Trophoblast cell (in vitro differentiated cells and primary cell): ENCODE data around the gene RAB30.

Experiments used
- DNase-seq, 2 donors: peaks; one replicate each; pipeline ENCODE4 v3.0.0-alpha.2; 2016
- H2AFZ ChIP-seq: 2 replicates; pipeline ENCODE4 v1.6.1; 2013; ENCODE audit warnings: low read length, moderate library complexity, mild to moderate bottlenecking; ENCODE audit not compliant: insufficient read depth, poor library complexity
- H2AK5ac ChIP-seq: 2 replicates; pipeline ENCODE4 v1.6.1; 2013; ENCODE audit warnings: mild to moderate bottlenecking, low read length
- H2BK120ac ChIP-seq: 2 replicates; pipeline ENCODE4 v1.6.1; 2013; ENCODE audit warnings: low read length, mild to moderate bottlenecking, moderate library complexity; ENCODE audit not compliant: insufficient read depth, poor library complexity
- H2BK12ac ChIP-seq: 2 replicates; pipeline ENCODE4 v1.6.1; 2013; ENCODE audit warnings: mild to moderate bottlenecking, low read length, moderate library complexity
- H2BK5ac ChIP-seq: 2 replicates; pipeline ENCODE4 v1.6.1; 2013; ENCODE audit warnings: low read length, low read depth, moderate library complexity, mild to moderate bottlenecking; ENCODE audit not compliant: poor library complexity
- H3K14ac ChIP-seq: 2 replicates; pipeline ENCODE4 v1.6.1; 2013; ENCODE audit warnings: mild to moderate bottlenecking, low read length
- H3K18ac ChIP-seq: 2 replicates; pipeline ENCODE4 v1.6.1; 2013; ENCODE audit warnings: mild to moderate bottlenecking, low read length
- H3K23ac ChIP-seq: 2 replicates; pipeline ENCODE4 v1.6.1; 2013; ENCODE audit warnings: low read length
- H3K27ac ChIP-seq: 2 replicates; pipeline ENCODE4 v1.5.1; 2013; ENCODE audit warnings: low read depth, mild to moderate bottlenecking, inconsistent platforms, low read length, moderate library complexity
- H3K27me3 ChIP-seq: 2 replicates; pipeline ENCODE4 v1.6.1; 2013; ENCODE audit warnings: inconsistent platforms, mild to moderate bottlenecking, low read length, moderate library complexity; ENCODE audit not compliant: insufficient read depth
- H3K36me3 ChIP-seq, 2 experiments: 1 replicate in 1 of 2; 2 replicates in 1 of 2; pipeline ENCODE4 v1.6.1; 2013; ENCODE audit warnings: low read length in 2 of 2, mild to moderate bottlenecking in 2 of 2, moderate library complexity in 1 of 2; ENCODE audit not compliant: insufficient read depth in 2 of 2, control insufficient read depth in 1 of 2
- H3K4ac ChIP-seq: 2 replicates; pipeline ENCODE4 v1.6.1; 2013; ENCODE audit warnings: low read depth, mild to moderate bottlenecking, low read length, moderate library complexity
- H3K4me1 ChIP-seq, 2 experiments: 1 replicate in 1 of 2; 2 replicates in 1 of 2; pipeline ENCODE4 v1.6.1; 2013; ENCODE audit warnings: low read length in 2 of 2, mild to moderate bottlenecking in 2 of 2, moderate library complexity in 1 of 2; ENCODE audit not compliant: insufficient read depth in 2 of 2, control insufficient read depth in 1 of 2
- H3K4me2 ChIP-seq: 2 replicates; pipeline ENCODE4 v1.6.1; 2013; ENCODE audit warnings: inconsistent platforms, mild to moderate bottlenecking, low read length, moderate library complexity
- H3K4me3 ChIP-seq: 2 replicates; pipeline ENCODE4 v1.5.1; 2013; ENCODE audit warnings: mild to moderate bottlenecking, low read depth, low read length, inconsistent platforms
- H3K79me1 ChIP-seq: one replicate; pipeline ENCODE4 v1.6.1; 2013; ENCODE audit warnings: low read length
- H3K79me2 ChIP-seq: 2 replicates; pipeline ENCODE4 v1.6.1; 2013; ENCODE audit warnings: low read length, mild to moderate bottlenecking; ENCODE audit not compliant: control insufficient read depth, insufficient read depth, poor library complexity
- H3K9ac ChIP-seq: 2 replicates; pipeline ENCODE4 v1.6.1; 2013; ENCODE audit warnings: mild to moderate bottlenecking, low read length
- H3K9me3 ChIP-seq: 2 replicates; pipeline ENCODE4 v1.6.1; 2013; ENCODE audit warnings: low read depth, mild to moderate bottlenecking, control low read depth, inconsistent platforms, low read length; ENCODE audit not compliant: insufficient read depth
- H4K12ac ChIP-seq: 2 replicates; pipeline ENCODE4 v1.6.1; 2013; ENCODE audit warnings: low read depth, mild to moderate bottlenecking, low read length, moderate library complexity
- H4K8ac ChIP-seq: 2 replicates; pipeline ENCODE4 v1.6.1; 2013; ENCODE audit warnings: low read depth, mild to moderate bottlenecking, low read length, moderate library complexity
- H4K91ac ChIP-seq: one replicate; pipeline ENCODE4 v1.6.1; 2013; ENCODE audit warnings: low read depth, mild to moderate bottlenecking, low read length, moderate library complexity
- WGBS: extraction: QIAGEN DNeasy Blood & Tissue Kit; methylation state at CpG from one replicate; pipeline ENCODE4 v1.1.7; 2013; ENCODE audit warnings: missing lambda C conversion rate; ENCODE audit not compliant: insufficient read length, insufficient coverage; ENCODE audit errors: extremely low coverage; 5-methylcytosine and 5-hydroxymethylcytosine counted together

The RAB30 gene

GRCh38 chr11:83054001-83054400 is 17.7 kb downstream of the RAB30 start:
- Histone ChIP-seq H4K91ac (no peak overlapping the region), H2BK12ac (no peak overlapping the region), H3K14ac (no peak overlapping the region), H3K4ac (no peak overlapping the region), H3K9ac (no peak overlapping the region), H3K4me2 (no peak overlapping the region), H2AFZ (no peak overlapping the region), H3K4me1 (no peaks in the 10 kb centered on the region), H4K12ac (no peak overlapping the region), H2BK120ac (no peak overlapping the region), H3K23ac (no peak overlapping the region), H3K27ac (no peak overlapping the region), H3K27me3 (no peaks in the 10 kb centered on the region), H3K79me2 (no peaks in the 10 kb centered on the region), H3K36me3 (no peaks in the 10 kb centered on the region), H3K18ac (no peak overlapping the region), H3K4me3 (no peak overlapping the region), H4K8ac (no peak overlapping the region), H2BK5ac (no peak overlapping the region), H2AK5ac (no peak overlapping the region), H3K9me3 (no peaks in the 10 kb centered on the region), H3K79me1 (no peaks in the 10 kb centered on the region)
- DNase-seq = no peak
- WGBS = no CpG with 5 or more reads among the region's 2 CpGs

GRCh38 chr11:83051760-83052671 is 19.7 kb downstream of the RAB30 start:
- no peak overlapping the region for H2BK120ac ChIP-seq
- no peak overlapping the region for H2AK5ac ChIP-seq
- H4K12ac ChIP-seq = no peak overlapping the region
- no peak overlapping the region for H2BK12ac ChIP-seq
- WGBS = no CpG with 5 or more reads among the region's 6 CpGs
- no peak overlapping the region for H4K8ac ChIP-seq
- H3K18ac ChIP-seq = no peak overlapping the region
- H4K91ac ChIP-seq = no peak overlapping the region
- no peaks in the 10 kb centered on the region for H3K4me1 ChIP-seq
- H3K14ac ChIP-seq = no peak overlapping the region
- DNase-seq = peak; percentile 40 to 67
- no peak overlapping the region for H3K4ac ChIP-seq
- H3K79me1 ChIP-seq = no peaks in the 10 kb centered on the region
- H3K36me3 ChIP-seq = no peaks in the 10 kb centered on the region
- no peak overlapping the region for H3K23ac ChIP-seq
- H3K4me3 ChIP-seq = no peak overlapping the region
- no peak overlapping the region for H3K9ac ChIP-seq
- no peak overlapping the region for H2BK5ac ChIP-seq
- no peak overlapping the region for H2AFZ ChIP-seq
- no peaks in the 10 kb centered on the region for H3K9me3 ChIP-seq
- H3K27ac ChIP-seq = no peak overlapping the region
- no peaks in the 10 kb centered on the region for H3K27me3 ChIP-seq
- no peaks in the 10 kb centered on the region for H3K79me2 ChIP-seq
- H3K4me2 ChIP-seq = no peak overlapping the region

GRCh38 chr11:83047515-83048225 is 24.0 kb downstream of the RAB30 start:
- Histone ChIP-seq H3K18ac (no peak overlapping the region), H3K9me3 (no peaks in the 10 kb centered on the region), H2AK5ac (no peak overlapping the region), H3K4ac (no peak overlapping the region), H3K9ac (no peak overlapping the region), H4K12ac (no peak overlapping the region), H3K27me3 (no peaks in the 10 kb centered on the region), H2BK12ac (no peak overlapping the region), H3K27ac (no peak overlapping the region), H4K91ac (no peak overlapping the region), H3K4me2 (no peak overlapping the region), H4K8ac (no peak overlapping the region), H2BK5ac (no peak overlapping the region), H3K4me3 (no peak overlapping the region), H3K36me3 (no peaks in the 10 kb centered on the region), H3K4me1 (no peaks in the 10 kb centered on the region), H3K23ac (no peak overlapping the region), H3K14ac (no peak overlapping the region), H3K79me1 (no peaks in the 10 kb centered on the region), H3K79me2 (no peaks in the 10 kb centered on the region), H2BK120ac (no peak overlapping the region), H2AFZ (no peak overlapping the region)
- WGBS = no CpG with 5 or more reads among the region's 4 CpGs
- DNase-seq = peak; percentile 78 to 80

- Histone ChIP-seq H2BK5ac (no peak overlapping the region), H3K14ac (no peak overlapping the region), H3K9me3 (no peaks in the 10 kb centered on the region), H3K36me3 (no peaks in the 10 kb centered on the region), H3K4me3 (no peak overlapping the region), H4K8ac (no peak overlapping the region), H3K23ac (no peak overlapping the region), H3K9ac (no peak overlapping the region), H3K27me3 (no peaks in the 10 kb centered on the region), H4K12ac (no peak overlapping the region), H3K79me2 (no peaks in the 10 kb centered on the region), H3K27ac (no peak overlapping the region), H4K91ac (no peak overlapping the region), H3K79me1 (no peaks in the 10 kb centered on the region), H3K4me2 (no peak overlapping the region), H2BK120ac (no peak overlapping the region), H3K4me1 (no peaks in the 10 kb centered on the region), H2AFZ (no peak overlapping the region), H2BK12ac (no peak overlapping the region), H3K4ac (no peak overlapping the region), H3K18ac (no peak overlapping the region), H2AK5ac (no peak overlapping the region)
- WGBS = no CpG with 5 or more reads among the region's 4 CpGs
- DNase-seq = no peak
Measured at GRCh38 chr11:83046621-83047172, 25.0 kb downstream of the RAB30 start.
